ENCODE measurements around the gene CPNE2. TPM values are rescaled to one million over a fixed set of nuclear protein-coding genes. Genes with fewer than 3 reads are reported as not detected.

The CPNE2 gene
- polyA plus RNA-seq, 1 donor from 2014 or later = 2.0 TPM

Other genes with a start within 250 kb of the CPNE2 start
- 1.6 TPM for gene SLC12A3, start 227.4 kb upstream of the CPNE2 start, polyA plus RNA-seq
- 298 TPM for gene HERPUD1, start 160.4 kb upstream of the CPNE2 start, polyA plus RNA-seq
- gene CETP, start 130.6 kb upstream of the CPNE2 start, polyA plus RNA-seq = 0.79 TPM
- 134 TPM for gene NLRC5, start 103.0 kb upstream of the CPNE2 start, polyA plus RNA-seq
- gene PSME3IP1, start 93.5 kb downstream of the CPNE2 start, polyA plus RNA-seq = 91.6 TPM
- 38.2 TPM for gene RSPRY1, start 93.7 kb downstream of the CPNE2 start, polyA plus RNA-seq
- gene ARL2BP, start 152.7 kb downstream of the CPNE2 start, polyA plus RNA-seq = 108 TPM
- 1.1 TPM for gene PLLP, start 192.1 kb downstream of the CPNE2 start, polyA plus RNA-seq